ENCODE data around the gene MEIS1. TPM values are rescaled to one million over a fixed set of nuclear protein-coding genes. Genes with fewer than 3 reads are reported as not detected.

MEIS1 gene
- total RNA-seq, 1 experiment from 2014 or later: 0.66 TPM

DNA sequence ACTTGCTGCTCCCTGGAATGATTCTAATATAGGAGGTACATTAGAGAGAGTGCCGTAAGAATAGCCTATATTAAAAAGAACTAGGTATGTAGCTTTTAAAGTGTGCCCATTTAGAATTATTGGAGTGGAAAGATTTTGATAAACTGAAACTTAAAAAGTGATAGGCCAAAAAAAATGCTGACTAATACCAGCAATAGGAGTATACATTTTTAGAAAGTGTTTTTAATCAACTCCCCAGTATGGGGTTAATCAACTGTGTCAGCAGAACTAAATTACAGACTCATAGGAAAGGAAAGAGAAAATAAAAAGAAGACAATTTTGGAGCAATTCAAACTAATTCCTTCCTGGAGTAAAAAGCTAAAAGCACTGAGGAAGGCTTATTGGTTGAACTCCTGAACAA lies 13.3 kb upstream of the MEIS1 start:
- DNase-seq: no peak
- H4K5ac ChIP-seq (ENCODE audit: insufficient read length, low read depth, low read length): no peak overlapping the region
- H3K27ac ChIP-seq (ENCODE audit: insufficient read length, low read depth, low read length): no peak overlapping the region
- no peaks in the 10 kb centered on the region for H3K79me1 ChIP-seq (ENCODE audit: insufficient read depth, low read depth, low read length, poor library complexity, severe bottlenecking)
- no peak overlapping the region for H3K9ac ChIP-seq (ENCODE audit: extremely low read depth, insufficient read length, low read length)
- H3K18ac ChIP-seq (ENCODE audit: insufficient read length, low read depth, low read length): no peak overlapping the region
- no peak overlapping the region for H2BK12ac ChIP-seq (ENCODE audit: insufficient read length, low read depth, low read length)
- no peak overlapping the region for H2BK15ac ChIP-seq (ENCODE audit: low read depth, low read length)
- H3K36me3 Mint-ChIP-seq (ENCODE audit: insufficient read depth in 1 of 3, low read depth in 3 of 3): no peaks in the 10 kb centered on the region
- H2AK5ac ChIP-seq (ENCODE audit: insufficient read length, low read length): no peak overlapping the region
- H3K27me3 ChIP-seq (ENCODE audit: insufficient read depth, low read length): peaks cover 13% of the 10 kb centered on the region; the same call in 1 of the 2 replicates
- no CpG with 5 or more reads among the region's 1 CpG for WGBS (ENCODE audit: extremely low coverage, insufficient read length, low lambda C conversion rate)
- no peaks in the 10 kb centered on the region for H3K9me3 ChIP-seq (ENCODE audit: control insufficient read depth, low read depth, low read length)
- H2BK20ac ChIP-seq (ENCODE audit: low read depth, low read length, poor library complexity, severe bottlenecking): no peak overlapping the region
- no peak overlapping the region for H4K8ac ChIP-seq (replicated peaks; ENCODE audit: insufficient read length, low read depth, low read length)
- peaks cover 45% of the 10 kb centered on the region for H3K27me3 Mint-ChIP-seq (ENCODE audit: low read depth)
- H3K4ac ChIP-seq (ENCODE audit: low read depth, low read length): no peak overlapping the region
- TF ChIP-seq, protein P1, sequence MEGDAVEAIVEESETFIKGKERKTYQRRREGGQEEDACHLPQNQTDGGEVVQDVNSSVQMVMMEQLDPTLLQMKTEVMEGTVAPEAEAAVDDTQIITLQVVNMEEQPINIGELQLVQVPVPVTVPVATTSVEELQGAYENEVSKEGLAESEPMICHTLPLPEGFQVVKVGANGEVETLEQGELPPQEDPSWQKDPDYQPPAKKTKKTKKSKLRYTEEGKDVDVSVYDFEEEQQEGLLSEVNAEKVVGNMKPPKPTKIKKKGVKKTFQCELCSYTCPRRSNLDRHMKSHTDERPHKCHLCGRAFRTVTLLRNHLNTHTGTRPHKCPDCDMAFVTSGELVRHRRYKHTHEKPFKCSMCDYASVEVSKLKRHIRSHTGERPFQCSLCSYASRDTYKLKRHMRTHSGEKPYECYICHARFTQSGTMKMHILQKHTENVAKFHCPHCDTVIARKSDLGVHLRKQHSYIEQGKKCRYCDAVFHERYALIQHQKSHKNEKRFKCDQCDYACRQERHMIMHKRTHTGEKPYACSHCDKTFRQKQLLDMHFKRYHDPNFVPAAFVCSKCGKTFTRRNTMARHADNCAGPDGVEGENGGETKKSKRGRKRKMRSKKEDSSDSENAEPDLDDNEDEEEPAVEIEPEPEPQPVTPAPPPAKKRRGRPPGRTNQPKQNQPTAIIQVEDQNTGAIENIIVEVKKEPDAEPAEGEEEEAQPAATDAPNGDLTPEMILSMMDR (conservative IDR thresholded peaks at IDR 0.05): no peak
- no peaks in the 10 kb centered on the region for H4K20me1 ChIP-seq (ENCODE audit: control insufficient read depth, insufficient read depth, insufficient read length)
- H3K27ac Mint-ChIP-seq: no peak overlapping the region
- peaks cover 11% of the 10 kb centered on the region for H3K23me2 ChIP-seq (ENCODE audit: insufficient read length, low read depth, low read length, poor library complexity, severe bottlenecking)
- H3K4me3 Mint-ChIP-seq: no peak overlapping the region
- no peak overlapping the region for H3K23ac ChIP-seq (ENCODE audit: insufficient read length, low read depth, low read length)
- H2BK120ac ChIP-seq (ENCODE audit: low read depth, low read length, poor library complexity, severe bottlenecking): no peak overlapping the region
- no peak overlapping the region for H3T11ph ChIP-seq (ENCODE audit: low read length)
- H3K4me1 Mint-ChIP-seq: peaks cover 11 to 19% of the 10 kb centered on the region in 2 experiments
- no peak overlapping the region for H2AFZ ChIP-seq (ENCODE audit: low read length)
- H3K4me2 ChIP-seq (ENCODE audit: insufficient read depth, insufficient read length, low read length): no peak overlapping the region
- no peaks in the 10 kb centered on the region; a peak in 1 of 5 replicates for H3K9me3 Mint-ChIP-seq
- no peak overlapping the region for H3K14ac ChIP-seq (ENCODE audit: insufficient read depth, low read length)
- H3K56ac ChIP-seq (ENCODE audit: insufficient read length, low read depth, low read length): no peak overlapping the region
- H3K79me2 ChIP-seq (ENCODE audit: insufficient read depth, low read length): no peaks in the 10 kb centered on the region
- peaks cover 3% of the 10 kb centered on the region; the same call in 1 of the 2 replicates for H3K4me1 ChIP-seq (ENCODE audit: insufficient read depth, low read length)
- H2BK5ac ChIP-seq (ENCODE audit: insufficient read length, low read length): no peak overlapping the region
- no peak overlapping the region for H4K91ac ChIP-seq (ENCODE audit: insufficient read length, low read depth, low read length)

Data from H9 (cell line).